A549 (cell line): ENCODE measurements around the gene TNS3. TPM values are rescaled to one million over a fixed set of nuclear protein-coding genes. Genes with fewer than 3 reads are reported as not detected.

ENCODE experiments used
- ATAC-seq, 2 experiments: fragments of 200-7000 bp in 1 of 2; fragments of >200 bp in 1 of 2; cut with Nextera tagmentation in 1 of 2; cut with Tn5 transposase in 1 of 2; 3 replicates each; pipeline versions ENCODE4 v1.8.0 to v1.9.1; 2018 to 2020; ENCODE audit warnings: mild to moderate bottlenecking in 1 of 2, moderate library complexity in 1 of 2
- CTCF ChIA-PET: fragments of 300-600 bp; sonication (Branson Sonifier 250); formaldehyde crosslinking; extraction: SDS; loops from one replicate; lab custom pipeline; 2021; ENCODE audit warnings: antibody characterized with exemption, inconsistent platforms; lab: Yijun Ruan, JAX
- POLR2A ChIA-PET: fragments of 350-600 bp; formaldehyde crosslinking; extraction: SDS; loops from one replicate; lab custom pipeline; 2021; ENCODE audit warnings: antibody characterized with exemption, inconsistent platforms; lab: Yijun Ruan, JAX
- DNase-seq, 2 experiments: peaks; one replicate each; pipeline versions ENCODE4 v3.0.0 to v3.0.0-alpha.2; 2011 to 2016; ENCODE audit warnings: low read depth in 1 of 2, low spot score in 1 of 2
- FAIRE-seq: peaks from 2 replicates; lab custom pipeline; 2011; peaks lifted over from hg19 to GRCh38; lab: Jason Lieb, UNC
- H3K27ac ChIP-seq, 2 experiments: fragments of >200 bp; sonication (Bioruptor Twin); formaldehyde crosslinking; 3 replicates each; pipeline ENCODE4 v1.5.1; 2016 to 2017
- H3K4me1 ChIP-seq: fragments of >200 bp; sonication (Bioruptor Twin); formaldehyde crosslinking; 3 replicates; pipeline ENCODE4 v1.6.1; 2016
- H3K4me2 ChIP-seq: fragments of >200 bp; sonication (Bioruptor Twin); formaldehyde crosslinking; 3 replicates; pipeline ENCODE4 v1.6.1; 2016
- H3K4me3 ChIP-seq: fragments of >200 bp; sonication (Bioruptor Twin); formaldehyde crosslinking; 3 replicates; pipeline ENCODE4 v1.5.1; 2016
- H3K9me3 ChIP-seq: fragments of >200 bp; sonication (Bioruptor Twin); formaldehyde crosslinking; 3 replicates; pipeline ENCODE4 v1.6.1; 2016
- BCL3 ChIP-seq: fragments of >200 bp; sonication (Bioruptor Twin); formaldehyde crosslinking; IDR thresholded peaks from 3 replicates; pipeline ENCODE4 v1.6.1; 2016
- BHLHE40 ChIP-seq: IDR thresholded peaks from 2 replicates; pipeline ENCODE4 v1.6.1; 2012; ENCODE audit warnings: low read depth, low read length, inconsistent platforms
- CBX8 ChIP-seq: fragments of 200-600 bp; sonication (generic); IDR thresholded peaks from 2 replicates; pipeline ENCODE4 v1.6.1; 2016
- ELK1 ChIP-seq: fragments of 150-350 bp; IDR thresholded peaks from 2 replicates; pipeline ENCODE4 v1.6.1; 2014; ENCODE audit warnings: low read depth, mild to moderate bottlenecking, low read length
- ESRRA ChIP-seq: fragments of 150-350 bp; IDR thresholded peaks from 2 replicates; pipeline ENCODE4 v1.6.1; 2014; ENCODE audit warnings: mild to moderate bottlenecking, low read length, borderline replicate concordance
- FOSL2 ChIP-seq, 2 experiments: fragments of 450-650 bp in 1 of 2; fragments of >200 bp in 1 of 2; sonication (Bioruptor Twin) in 1 of 2; formaldehyde crosslinking; IDR thresholded peaks; 2 replicates each; pipeline versions ENCODE4 v1.5.0 to v1.6.1; 2016 to 2020; ENCODE audit warnings: mild to moderate bottlenecking in 1 of 2, moderate library complexity in 1 of 2
- GATA3 ChIP-seq: IDR thresholded peaks from 2 replicates; pipeline ENCODE4 v1.6.1; 2012; ENCODE audit warnings: borderline replicate concordance
- HMGXB4 ChIP-seq: fragments of 250-450 bp; sonication (Bioruptor Pico); IDR thresholded peaks from 2 replicates; pipeline ENCODE4 v1.5.0; 2021; ENCODE audit warnings: mild to moderate bottlenecking, moderate library complexity, borderline replicate concordance
- HOXB5 ChIP-seq: fragments of 250-450 bp; sonication (Bioruptor Pico); IDR thresholded peaks from 2 replicates; pipeline ENCODE4 v1.5.0; 2020; ENCODE audit warnings: mild to moderate bottlenecking, moderate library complexity
- JUN ChIP-seq, 2 experiments: fragments of >200 bp; sonication (Bioruptor Twin); formaldehyde crosslinking; IDR thresholded peaks; 2 replicates in 1 of 2; 3 replicates in 1 of 2; pipeline ENCODE4 v1.6.1; 2016 to 2017
- KDM1A ChIP-seq: fragments of 200-600 bp; sonication (generic); IDR thresholded peaks from 2 replicates; pipeline ENCODE4 v1.6.1; 2016; ENCODE audit warnings: low read depth, mild to moderate bottlenecking
- MAFK ChIP-seq: fragments of 450-650 bp; IDR thresholded peaks from 2 replicates; pipeline ENCODE4 v1.6.1; 2014; ENCODE audit not compliant: partially characterized antibody
- MAZ ChIP-seq: fragments of 150-350 bp; IDR thresholded peaks from 2 replicates; pipeline ENCODE4 v1.6.1; 2014; ENCODE audit warnings: antibody characterized with exemption, low read depth, low read length, borderline replicate concordance
- NFE2L2 ChIP-seq: fragments of 150-350 bp; conservative IDR thresholded peaks from 2 replicates; pipeline ENCODE4 v1.6.1; 2014; ENCODE audit warnings: low read length
- NPAS2 ChIP-seq: fragments of 250-450 bp; sonication (Bioruptor Pico); IDR thresholded peaks from 2 replicates; pipeline ENCODE4 v1.8.0; 2022; ENCODE audit warnings: mild to moderate bottlenecking, moderate library complexity, borderline replicate concordance
- NR3C1 ChIP-seq: fragments of >200 bp; sonication (Bioruptor Twin); formaldehyde crosslinking; IDR thresholded peaks from 3 replicates; pipeline ENCODE4 v1.6.1; 2017
- POLR2AphosphoS2 ChIP-seq: conservative IDR thresholded peaks from 2 replicates; pipeline ENCODE4 v1.6.1; 2012; ENCODE audit warnings: low read length, improper control_type of control experiment, inconsistent platforms
- RAD21 ChIP-seq, 2 experiments: fragments of >200 bp in 1 of 2; sonication (Bioruptor Twin) in 1 of 2; formaldehyde crosslinking in 1 of 2; IDR thresholded peaks in 1 of 2; conservative IDR thresholded peaks in 1 of 2; 2 replicates in 1 of 2; 3 replicates in 1 of 2; pipeline ENCODE4 v1.6.1; 2012 to 2018; ENCODE audit warnings: inconsistent platforms in 1 of 2
- RARB ChIP-seq: fragments of 250-450 bp; sonication (Bioruptor Pico); IDR thresholded peaks from 2 replicates; pipeline ENCODE4 v1.8.0; 2021; ENCODE audit warnings: mild to moderate bottlenecking, moderate library complexity
- RFX5 ChIP-seq: fragments of 450-650 bp; IDR thresholded peaks from 2 replicates; pipeline ENCODE4 v1.7.1; 2014; ENCODE audit warnings: antibody characterized with exemption, mild to moderate bottlenecking, moderate library complexity
- RNF2 ChIP-seq: fragments of 200-600 bp; sonication (generic); IDR thresholded peaks from 2 replicates; pipeline ENCODE4 v1.6.1; 2016; ENCODE audit warnings: low read depth, mild to moderate bottlenecking, antibody characterized with exemption, moderate library complexity, borderline replicate concordance
- SMC3 ChIP-seq: fragments of >200 bp; sonication (Bioruptor Twin); formaldehyde crosslinking; IDR thresholded peaks from 3 replicates; pipeline ENCODE4 v1.6.1; 2018; ENCODE audit warnings: inconsistent platforms
- TP53 ChIP-seq: fragments of 250-450 bp; sonication (Bioruptor Pico); IDR thresholded peaks from 2 replicates; pipeline ENCODE4 v1.5.0; 2021; ENCODE audit warnings: mild to moderate bottlenecking, moderate library complexity
- USF2 ChIP-seq: fragments of 450-650 bp; IDR thresholded peaks from 2 replicates; pipeline ENCODE4 v1.6.1; 2014; ENCODE audit warnings: antibody characterized with exemption
- ZNF302 ChIP-seq: fragments of 250-450 bp; sonication (Bioruptor Pico); IDR thresholded peaks from 2 replicates; pipeline ENCODE4 v1.9.0; 2021; ENCODE audit warnings: inconsistent platforms, mild to moderate bottlenecking, moderate library complexity
- WGBS: methylation state at CpG from one replicate; pipeline ENCODE4 v1.1.6; 2017; ENCODE audit errors: missing lambda C conversion rate; 5-methylcytosine and 5-hydroxymethylcytosine counted together
- polyA plus RNA-seq, 4 experiments: library from polyadenylated mRNA; depleted of rRNA in 3 of 4; stranded (reverse); fragments of >200 nt; fragmentation: RNase III in 1 of 4; extraction: RNeasy Plus Mini Kit Qiagen cat#74134 plus additional on column Dnase treatment in 1 of 4; gene quantifications; 2 replicates in 3 of 4; 3 replicates in 1 of 4; pipeline ENCODE4 v1.2.3, GENCODE V29; 2011 to 2017

TNS3 gene
- polyA plus RNA-seq, 2 of the 4 experiments (the other 2 are of a cell fraction): 107 to 134 TPM

GRCh38 chr7:47496666-47497065 is 85.2 kb downstream of the TNS3 start:
- POLR2A ChIA-PET: no interaction called here
- peaks cover 94% of the 10 kb centered on the region for H3K4me1 ChIP-seq

GRCh38 chr7:47496056-47496665 is 85.8 kb downstream of the TNS3 start:
- WGBS: 80% methylated on average over 11 of the region's 11 CpGs
- ATAC-seq: no peak
- no peak for DNase-seq
- no peak for FAIRE-seq
- Histone ChIP-seq H3K4me1 (peaks cover 94% of the 10 kb centered on the region), H3K9me3 (no peaks in the 10 kb centered on the region), H3K27ac (peak overlapping the region in 1 of 2 experiments; percentile 50; a peak in 3 of 6 replicates), H3K4me2 (no peak overlapping the region), H3K4me3 (no peak overlapping the region)
- TF ChIP-seq HOXB5 (no peak), BHLHE40 (no peak), NFE2L2 (no peak), RNF2 (no peak)
- ChIA-PET POLR2A (no interaction called here), CTCF (interaction anchor here (1.6 to 2.0 kb wide), 2 partner anchors 40 to 323 kb away, joined by 5 read pairs; no protein-coding TSS in a partner anchor)

More at GRCh38 chr7:47496666-47497065, 85.2 kb downstream of the TNS3 start:
- WGBS: 83% methylated on average over 7 of the region's 7 CpGs
- FAIRE-seq: no peak
- DNase-seq: no peak
- Histone ChIP-seq H3K4me2 (no peak overlapping the region), H3K4me3 (no peak overlapping the region), H3K9me3 (no peaks in the 10 kb centered on the region), H3K27ac (peak overlapping the region in 1 of 2 experiments; percentile 50; a peak in 2 of 6 replicates)
- ATAC-seq: no peak
- CTCF ChIA-PET: interaction anchor here (1.0 to 1.6 kb wide), 2 partner anchors 40 to 61 kb away, joined by 4 to 5 read pairs; no protein-coding TSS in a partner anchor
- TF ChIP-seq NR3C1 (no peak), BCL3 (no peak), ESRRA (no peak), ELK1 (no peak), CBX8 (no peak), SMC3 (no peak), TP53 (CRISPR knock-in tag) (no peak), POLR2AphosphoS2 (no peak), RARB (CRISPR knock-in tag) (no peak), FOSL2 (IDR thresholded peaks at IDR 0.05) (no peak), FOSL2 (CRISPR knock-in tag; IDR thresholded peaks at IDR 0.05) (no peak), KDM1A (no peak), USF2 (no peak), ZNF302 (no peak), MAFK (no peak)

GRCh38 chr7:47493976-47494911 is 87.7 kb downstream of the TNS3 start:
- no peak overlapping the region for H3K4me3 ChIP-seq
- no peak for TF ChIP-seq NPAS2 (CRISPR knock-in tag)
- no peak for TF ChIP-seq BHLHE40
- no peak for TF ChIP-seq GATA3
- no peak for TF ChIP-seq HMGXB4 (CRISPR knock-in tag)
- TF ChIP-seq MAZ: no peak
- no peak for TF ChIP-seq RFX5
- no peak for TF ChIP-seq NFE2L2
- no peak for TF ChIP-seq RAD21 (conservative IDR thresholded peaks at IDR 0.05 in 1 of 2, IDR thresholded peaks at IDR 0.05 in 1 of 2)
- TF ChIP-seq JUN (IDR thresholded peaks at IDR 0.05): no peak; a peak in 1 of 5 replicates
- no peak for TF ChIP-seq HOXB5
- TF ChIP-seq, all 56 proteins: peak for 0
- ChIA-PET CTCF (interaction anchor here (2.0 kb wide), 1 partner anchor 325 kb away, joined by 5 read pairs; no protein-coding TSS in a partner anchor), POLR2A (interaction anchor here (0.6 kb wide), 1 partner anchor 19 kb away, joined by 3 read pairs; no protein-coding TSS in a partner anchor)
- Histone ChIP-seq H3K9me3 (no peaks in the 10 kb centered on the region), H3K4me2 (no peak overlapping the region), H3K27ac (peak overlapping the region in 1 of 2 experiments; percentile 58; a peak in 3 of 6 replicates), H3K4me1 (peaks cover 90% of the 10 kb centered on the region)
- ATAC-seq: no peak
- DNase-seq: no peak
- WGBS: 89% methylated on average over 14 of the region's 14 CpGs
- no peak for FAIRE-seq
